A673 (cell line): Measurements from ENCODE around the gene PWWP2B. TPM values are rescaled to one million over a fixed set of nuclear protein-coding genes. Genes with fewer than 3 reads are reported as not detected.
"Not testable (repeated sequence)": the region's sequence is repeated elsewhere in the genome, so short reads cannot be mapped to it uniquely, and the experiment has no call there.

Source experiments
- BruUV-seq: library from RNA; stranded (reverse); fragments of 400-500 nt; replicated peaks from 2 replicates; lab custom pipeline; 2021; lab: Mats Ljungman, UMichigan
- CTCF ChIA-PET: fragments of 300-600 bp; sonication (Branson Sonifier 250); formaldehyde crosslinking; loops from one replicate; lab custom pipeline; 2022; ENCODE audit warnings: antibody characterized with exemption; lab: Charles Lee
- POLR2A ChIA-PET: fragments of 300-600 bp; sonication (Branson Sonifier 250); formaldehyde crosslinking; loops from one replicate; lab custom pipeline; 2022; ENCODE audit warnings: antibody characterized with exemption; ENCODE audit not compliant: low non-redundant PET; lab: Charles Lee
- DNase-seq: peaks from one replicate; pipeline ENCODE4 v3.0.0-alpha.2; 2015; ENCODE audit warnings: low spot score
- H3K27ac ChIP-seq: fragments of 200-600 bp; sonication (generic); 2 replicates; pipeline ENCODE4 v1.5.1; 2016; ENCODE audit warnings: mixed run types, low read depth, mild to moderate bottlenecking, mixed read lengths, antibody characterized with exemption, low read length; ENCODE audit not compliant: poor library complexity, severe bottlenecking
- H3K27me3 ChIP-seq: fragments of 200-600 bp; sonication (generic); replicated peaks from 2 replicates; pipeline ENCODE4 v1.6.1; 2017; ENCODE audit warnings: mixed run types, low read depth, mild to moderate bottlenecking, mixed read lengths, antibody characterized with exemption, low read length; ENCODE audit not compliant: insufficient read depth, poor library complexity
- H3K36me3 ChIP-seq: fragments of 200-600 bp; sonication (generic); 2 replicates; pipeline ENCODE4 v1.6.1; 2016; ENCODE audit warnings: mixed run types, mild to moderate bottlenecking, mixed read lengths, antibody characterized with exemption, low read length; ENCODE audit not compliant: insufficient read depth, poor library complexity, severe bottlenecking
- H3K4me1 ChIP-seq: fragments of 200-600 bp; sonication (generic); 2 replicates; pipeline ENCODE4 v1.6.1; 2017; ENCODE audit warnings: mixed run types, mild to moderate bottlenecking, mixed read lengths, antibody characterized with exemption, low read length; ENCODE audit not compliant: insufficient read depth, poor library complexity, severe bottlenecking
- H3K4me3 ChIP-seq: fragments of 200-600 bp; sonication (generic); 2 replicates; pipeline ENCODE4 v1.5.1; 2016; ENCODE audit warnings: low read depth, mixed run types, mild to moderate bottlenecking, mixed read lengths, low read length; ENCODE audit not compliant: poor library complexity, severe bottlenecking
- H3K9me3 ChIP-seq: fragments of 200-600 bp; sonication (generic); 2 replicates; pipeline ENCODE4 v1.6.1; 2016; ENCODE audit warnings: mixed run types, low read depth, mild to moderate bottlenecking, mixed read lengths, antibody characterized with exemption, low read length; ENCODE audit not compliant: poor library complexity, severe bottlenecking
- CTCF ChIP-seq: fragments of 300-800, 200-600 bp; sonication (generic); conservative IDR thresholded peaks from 2 replicates; pipeline ENCODE4 v1.5.1; 2017; ENCODE audit warnings: low read depth, mild to moderate bottlenecking, antibody characterized with exemption, low read length, moderate library complexity, mixed read lengths
- EZH2 ChIP-seq: fragments of 200-600 bp; sonication (generic); IDR thresholded peaks from 2 replicates; pipeline ENCODE4 v1.6.1; 2017; ENCODE audit warnings: borderline replicate concordance, low read depth, mild to moderate bottlenecking, mixed read lengths, antibody characterized with exemption, low read length; ENCODE audit not compliant: poor library complexity, severe bottlenecking
- intact Hi-C: fragments of 100-400 bp; cut with micrococcal nuclease; formaldehyde crosslinking; loops from one replicate; pipeline ENCODE4 v1.10.0; 2022; ENCODE audit not compliant: unreplicated experiment
- total RNA-seq: library from RNA; stranded (reverse); gene quantifications from 2 replicates; pipeline ENCODE4 v1.2.3, GENCODE V29; 2021

PWWP2B gene
- total RNA-seq, 1 experiment from 2014 or later: 18.6 TPM

DNA sequence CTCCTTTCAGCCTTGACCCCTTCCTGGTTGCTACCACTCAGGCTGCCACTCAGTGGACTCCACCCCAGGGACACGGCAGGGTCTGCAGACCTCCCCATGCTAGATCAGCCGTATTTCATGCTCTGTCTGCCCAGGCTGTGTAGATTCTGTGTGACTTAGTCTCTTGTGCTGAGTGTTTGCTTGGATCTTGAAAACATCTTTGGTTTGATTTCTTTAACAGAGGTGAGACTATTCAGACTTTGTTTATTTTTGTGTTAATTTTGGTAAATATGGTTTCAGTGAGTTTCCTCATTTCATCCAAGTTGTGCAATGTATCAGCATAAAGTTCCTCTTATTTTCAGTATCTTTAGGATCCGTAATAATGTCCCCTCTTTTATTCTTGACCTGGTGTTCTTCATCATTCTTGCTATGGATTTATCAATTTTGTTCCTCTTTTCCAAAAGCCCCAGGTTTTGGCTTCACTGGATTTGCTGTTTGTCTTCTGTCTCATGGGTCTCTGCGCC is 21.2 kb upstream of the PWWP2B start:
- ChIA-PET POLR2A (no interaction called here), CTCF (interaction anchor here (0.6 kb wide), 1 partner anchor 242 kb away, joined by 3 read pairs; no protein-coding TSS in a partner anchor)
- BruUV-seq: no TSS peak
- no peak for DNase-seq
- no peak overlapping the region for H3K4me3 ChIP-seq
- no peak for TF ChIP-seq EZH2
- TF ChIP-seq CTCF: no peak
- intact Hi-C loops: no loop called here
- no peaks in the 10 kb centered on the region for H3K9me3 ChIP-seq
- H3K27ac ChIP-seq: no peak overlapping the region
- H3K4me1 ChIP-seq: no peaks in the 10 kb centered on the region
- no peaks in the 10 kb centered on the region for H3K27me3 ChIP-seq
- no peaks in the 10 kb centered on the region for H3K36me3 ChIP-seq

DNA sequence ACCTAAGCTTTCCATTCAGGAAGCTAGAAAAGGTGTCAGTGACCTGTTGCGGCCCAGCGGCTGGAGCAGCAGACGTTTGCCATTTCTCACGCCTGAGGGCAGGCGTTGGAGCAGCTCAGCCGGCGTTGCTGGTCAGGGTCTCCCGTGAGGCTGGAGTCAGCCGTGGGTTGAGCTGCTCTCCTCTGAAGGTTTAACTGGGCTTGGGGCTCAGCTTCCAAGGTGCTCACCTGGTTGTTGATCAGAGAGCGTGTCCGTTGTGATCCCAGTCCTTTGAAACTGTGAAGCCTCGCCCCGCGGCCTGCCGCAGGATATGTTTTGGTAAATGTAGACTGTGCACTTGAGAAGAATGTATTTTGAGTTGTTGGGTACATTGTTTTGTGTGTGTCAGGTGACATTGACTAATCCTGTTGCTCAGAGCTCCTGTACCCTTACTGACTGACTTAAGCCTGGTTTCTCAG is 20.6 kb upstream of the PWWP2B start:
- Histone ChIP-seq H3K36me3 (no peaks in the 10 kb centered on the region), H3K27ac (no peak overlapping the region), H3K27me3 (no peaks in the 10 kb centered on the region), H3K9me3 (no peaks in the 10 kb centered on the region), H3K4me3 (no peak overlapping the region), H3K4me1 (no peaks in the 10 kb centered on the region)
- no peak for DNase-seq
- ChIA-PET CTCF (interaction anchor here (0.6 kb wide), 1 partner anchor 241 kb away, joined by 3 read pairs; no protein-coding TSS in a partner anchor), POLR2A (no interaction called here)
- intact Hi-C loops: no loop called here
- no TSS peak for BruUV-seq
- no peak for TF ChIP-seq EZH2
- TF ChIP-seq CTCF: no peak

DNA sequence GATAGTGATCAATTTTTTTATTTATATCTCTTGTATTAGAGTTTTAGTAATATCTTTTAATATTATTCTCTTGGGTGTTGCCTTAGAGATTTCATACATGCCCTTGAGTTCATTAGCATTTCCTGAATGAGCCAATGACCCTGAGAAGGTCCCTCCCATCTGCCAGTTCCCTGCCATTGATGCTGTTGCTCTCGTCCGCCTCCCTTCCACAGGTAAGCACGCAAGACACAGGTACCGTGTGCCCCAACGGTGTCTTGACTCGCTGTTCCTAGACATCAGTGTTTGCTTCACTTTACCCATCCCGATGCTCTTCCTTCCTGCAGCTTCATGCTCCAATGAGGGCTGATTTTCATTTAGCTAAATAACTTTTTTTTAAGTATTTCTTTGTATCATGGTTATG is 19.7 kb upstream of the PWWP2B start:
- intact Hi-C loops: no loop called here
- Histone ChIP-seq H3K27ac (no peak overlapping the region), H3K36me3 (no peaks in the 10 kb centered on the region), H3K4me3 (no peak overlapping the region), H3K27me3 (no peaks in the 10 kb centered on the region), H3K4me1 (no peaks in the 10 kb centered on the region), H3K9me3 (no peaks in the 10 kb centered on the region)
- TF ChIP-seq EZH2 (no peak), CTCF (no peak)
- no TSS peak for BruUV-seq
- ChIA-PET POLR2A (no interaction called here), CTCF (interaction anchor here (0.5 kb wide), 1 partner anchor 44 kb away, joined by 5 read pairs; no protein-coding TSS in a partner anchor)
- no peak for DNase-seq

DNA sequence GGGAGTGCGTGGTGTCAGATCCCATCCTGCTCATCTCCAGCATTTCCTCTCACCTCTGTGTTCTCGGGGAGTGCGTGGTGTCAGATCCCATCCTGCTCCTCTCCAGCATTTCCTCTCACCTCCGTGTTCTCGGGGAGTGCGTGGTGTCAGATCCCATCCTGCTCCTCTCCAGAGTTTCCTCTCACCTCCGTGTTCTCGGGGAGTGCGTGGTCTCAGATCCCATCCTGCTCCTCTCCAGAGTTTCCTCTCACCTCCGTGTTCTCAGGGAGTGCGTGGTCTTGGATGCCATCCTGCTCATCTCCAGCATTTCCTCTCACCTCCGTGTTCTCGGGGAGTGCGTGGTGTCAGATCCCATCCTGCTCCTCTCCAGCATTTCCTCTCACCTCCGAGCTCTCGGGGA is 18.0 kb upstream of the PWWP2B start:
- DNase-seq, CTCF ChIA-PET, H3K9me3 ChIP-seq, H3K4me3 ChIP-seq, H3K4me1 ChIP-seq, H3K36me3 ChIP-seq, H3K27me3 ChIP-seq, POLR2A ChIA-PET, BruUV-seq, H3K27ac ChIP-seq, intact Hi-C loops: not testable (repeated sequence)

- CTCF ChIA-PET: interaction anchor here (0.7 kb wide), 1 partner anchor 211 kb away, joined by 6 read pairs; no protein-coding TSS in a partner anchor
- intact Hi-C loops, DNase-seq, H3K36me3 ChIP-seq, BruUV-seq, H3K27ac ChIP-seq, H3K4me3 ChIP-seq, H3K27me3 ChIP-seq, H3K4me1 ChIP-seq, H3K9me3 ChIP-seq: not testable (repeated sequence)
- POLR2A ChIA-PET: interaction anchor here (0.7 kb wide), 1 partner anchor 116 kb away, joined by 9 read pairs; no protein-coding TSS in a partner anchor
Observed at GRCh38 chr10:132380986-132381385, 16.0 kb upstream of the PWWP2B start.
